ENCODE data around the gene NUDT3.
A peak's percentile ranks its signal among the peaks of the same experiment; 100 is the strongest.
"Not testable (repeated sequence)": the region's sequence is repeated elsewhere in the genome, so short reads cannot be mapped to it uniquely, and the experiment has no call there.

The NUDT3 gene

DNA sequence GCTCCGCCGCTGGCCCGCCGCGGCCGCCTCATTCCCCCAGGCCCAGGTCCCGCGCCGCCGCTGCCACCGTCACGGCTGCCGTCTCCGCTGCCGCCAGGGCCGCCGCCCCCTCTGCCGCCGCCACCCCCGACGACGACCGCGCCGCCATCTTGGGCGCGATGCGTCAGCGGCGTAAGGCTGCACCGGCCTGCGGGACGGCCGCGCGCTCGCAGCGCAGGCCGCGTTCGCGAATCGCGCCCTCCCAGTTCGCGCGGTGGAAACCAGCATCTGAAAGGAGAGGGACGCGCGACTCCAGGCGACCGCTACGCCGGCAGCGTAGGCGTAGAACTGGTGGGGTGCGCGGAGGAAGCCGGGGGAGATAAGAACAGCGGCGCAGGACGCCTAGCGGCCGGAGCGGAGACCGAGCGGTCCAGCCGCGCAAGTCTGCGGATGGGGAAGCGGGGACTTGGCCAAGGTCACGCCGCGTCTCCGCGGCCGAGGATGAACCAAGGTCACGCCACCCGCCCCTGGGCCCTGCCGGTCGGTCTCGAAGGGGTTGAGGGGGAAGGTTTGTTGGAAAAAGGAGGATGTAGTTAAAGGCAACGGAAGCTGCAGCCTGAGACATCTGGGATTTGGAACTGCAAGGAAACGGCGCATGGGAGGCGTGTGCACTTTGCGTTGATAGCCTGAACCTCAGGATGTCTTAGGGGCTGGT lies at the start of gene NUDT3:
NUDT3 (minus strand) TSS at position 173 of the 694 bp plus-strand sequence. CDS start 307 bp downstream, outside the sequence.
- DNase-seq, result peak; percentile 46 to 78

DNA sequence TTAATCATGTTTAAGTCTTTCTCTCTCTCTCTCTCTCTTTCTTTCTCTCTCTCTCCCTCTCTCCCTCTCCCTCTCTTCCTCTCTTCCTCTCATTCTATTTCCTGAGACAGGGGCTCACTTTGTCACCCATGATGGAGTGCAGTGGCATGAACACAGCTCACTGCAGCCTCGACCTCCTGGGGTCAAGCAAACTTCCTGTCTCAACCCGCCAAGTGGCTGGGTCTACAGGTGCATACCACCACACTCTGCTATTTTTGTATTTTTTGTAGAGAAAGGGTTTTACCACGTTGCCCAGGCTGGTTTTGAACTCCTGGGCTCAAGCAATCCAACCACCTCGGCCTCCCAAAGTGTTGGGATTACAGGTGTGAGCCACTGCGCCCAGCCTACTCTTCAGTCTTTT lies 49.1 kb upstream of the NUDT3 start:
- DNase-seq, result no peak

GRCh38 chr6:34439442-34439841 lies 47.0 kb upstream of the NUDT3 start:
- DNase-seq, result no peak

DNA sequence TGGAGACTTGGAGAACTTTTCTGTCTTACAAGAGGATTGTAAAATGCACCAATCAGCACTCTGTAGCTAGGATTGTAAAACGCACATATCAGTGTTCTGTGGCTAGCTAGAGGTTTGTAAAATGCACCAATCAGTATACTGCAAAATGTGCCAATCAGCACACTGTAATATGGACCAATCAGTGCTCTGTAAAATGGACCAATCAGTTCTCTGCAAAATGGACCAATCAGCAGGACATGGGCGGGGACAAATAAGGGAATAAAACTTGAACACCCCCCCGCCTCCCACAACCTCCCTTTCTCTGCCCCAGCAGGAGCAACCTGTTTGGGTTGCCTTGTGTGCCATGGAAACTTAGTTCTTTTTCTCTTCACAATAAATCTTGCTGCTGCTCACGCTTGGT lies 46.2 kb upstream of the NUDT3 start:
- no peak for DNase-seq

DNA sequence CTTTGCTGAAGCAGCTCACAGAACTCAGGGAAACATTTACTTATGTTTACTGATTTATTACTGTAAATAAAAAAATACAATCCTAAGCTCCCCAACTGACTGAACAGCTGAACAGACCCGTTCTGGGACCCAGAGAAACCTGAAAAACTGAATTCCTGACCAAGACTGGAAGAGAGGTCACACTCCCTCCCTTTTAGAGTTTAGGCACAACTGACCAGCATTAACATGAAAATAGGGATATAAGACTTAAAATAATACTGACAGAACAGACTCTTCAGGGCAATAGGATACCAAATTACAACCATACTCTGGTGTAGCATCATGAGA lies 45.1 kb upstream of the NUDT3 start:
- no peak for DNase-seq

GRCh38 chr6:34436803-34437643 lies 44.6 kb upstream of the NUDT3 start:
- no peak for DNase-seq

GRCh38 chr6:34435916-34436315 lies 43.4 kb upstream of the NUDT3 start:
- DNase-seq, result no peak

- peak; percentile 43 to 65 for DNase-seq
Measured at GRCh38 chr6:34425498-34426410, 33.3 kb upstream of the NUDT3 start, which contains the start of gene RPS10. Gene RPS10, minus strand, starts transcription at chr6:34426069. Its CDS starts 848 bp downstream, at chr6:34425221.

GRCh38 chr6:34425132-34425497 lies 32.6 kb upstream of the NUDT3 start:
- no peak for DNase-seq

DNA sequence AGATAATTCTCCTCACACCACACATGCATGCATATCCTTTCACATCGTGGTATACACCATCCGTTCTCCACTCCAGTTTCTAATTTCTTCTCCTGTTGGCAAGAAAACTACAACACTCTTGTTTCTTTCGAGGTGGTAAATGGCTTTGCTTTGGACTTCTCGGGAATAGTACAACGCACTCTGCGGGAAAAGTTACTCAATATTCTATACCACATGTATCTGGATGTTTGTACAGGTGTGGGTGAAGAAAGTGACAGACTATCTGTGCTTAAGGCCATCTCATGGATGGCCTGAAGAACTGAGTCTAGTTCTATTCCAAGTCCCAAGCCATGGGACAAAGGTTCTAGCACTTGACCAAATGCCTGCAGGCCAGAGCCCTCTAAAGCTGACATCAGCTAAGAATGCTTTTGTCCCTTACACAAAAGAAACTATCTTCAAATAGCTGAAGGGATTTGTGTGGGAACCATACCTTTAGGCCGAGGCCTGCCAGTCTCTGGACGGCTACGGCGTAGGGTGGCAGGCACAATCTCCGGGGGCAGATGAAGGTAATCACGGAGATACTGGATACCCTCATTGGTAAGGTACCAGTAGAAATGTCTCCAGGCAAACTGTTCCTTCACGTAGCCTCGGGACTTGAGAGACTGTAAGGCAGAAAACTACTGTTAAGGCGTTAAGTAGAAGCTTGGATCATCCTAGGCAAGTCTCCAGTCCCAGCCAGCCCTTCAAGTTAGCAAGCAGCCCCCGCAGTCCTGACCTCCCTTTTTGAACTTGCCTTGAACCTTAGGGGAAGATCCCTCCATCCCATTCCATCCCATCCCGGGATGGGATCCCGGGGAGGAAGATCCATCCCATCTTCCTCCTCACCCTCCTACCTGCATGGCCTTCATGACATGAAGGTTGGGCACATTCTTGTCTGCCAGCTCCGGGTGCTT lies 32.0 kb upstream of the NUDT3 start:
- no peak for DNase-seq

- DNase-seq, result no peak
Measured at GRCh38 chr6:34423254-34423653, 30.8 kb upstream of the NUDT3 start.

GRCh38 chr6:34418367-34418766 lies 25.9 kb upstream of the NUDT3 start:
- no peak for DNase-seq

- DNase-seq, result peak in 1 of 2 experiments; percentile 12
Measured at GRCh38 chr6:34416877-34417371, 24.5 kb upstream of the NUDT3 start.

GRCh38 chr6:34414999-34415858 lies 22.8 kb upstream of the NUDT3 start:
- DNase-seq, result peak in 1 of 2 experiments; percentile 6

DNA sequence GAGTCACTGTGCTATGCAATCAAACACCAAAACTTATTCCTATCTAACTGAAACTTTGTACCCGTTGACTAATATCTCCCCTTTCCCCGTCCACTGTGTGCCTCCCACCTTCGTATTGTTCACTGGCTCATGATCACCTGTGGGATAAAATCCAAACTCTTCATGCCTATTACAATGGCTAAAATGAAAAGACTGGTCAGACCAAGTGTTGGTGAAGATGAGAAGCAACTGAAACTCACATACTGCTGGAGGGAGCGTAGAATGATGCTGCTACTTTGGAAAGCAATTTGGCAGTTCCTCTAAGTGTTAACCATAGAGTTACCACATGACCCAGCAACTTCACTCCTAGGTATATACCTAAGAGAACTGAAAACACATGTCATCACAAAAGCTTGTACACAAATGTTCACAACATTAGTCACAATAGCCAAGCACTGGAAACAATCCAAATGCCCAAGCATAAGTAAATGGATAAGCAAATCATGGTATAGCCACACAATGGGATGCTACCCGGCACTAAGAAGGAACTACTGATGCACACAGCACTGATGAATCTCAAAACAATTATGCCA lies 20.3 kb upstream of the NUDT3 start:
- DNase-seq, result no peak

DNA sequence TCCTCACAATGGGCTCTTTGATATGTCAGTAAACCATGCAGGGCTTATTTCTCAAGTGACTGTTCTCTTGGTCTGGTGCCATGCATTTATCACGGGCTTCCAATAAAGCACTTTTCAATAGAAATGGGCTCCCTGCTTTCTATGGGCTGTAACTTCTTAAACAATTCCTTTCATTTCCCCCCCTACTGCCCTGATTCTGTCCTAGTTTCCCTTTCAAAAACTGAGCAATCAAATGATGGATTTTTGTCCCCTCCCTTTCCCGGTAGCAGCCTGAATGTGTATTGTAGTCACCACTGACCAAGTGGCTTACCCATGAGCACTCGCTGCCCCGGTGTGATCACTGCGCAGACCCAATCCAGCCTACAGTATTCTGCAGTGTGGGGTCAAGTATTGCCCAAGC lies 19.5 kb upstream of the NUDT3 start:
- DNase-seq, result no peak

GRCh38 chr6:34407915-34408314 lies 15.4 kb upstream of the NUDT3 start:
- DNase-seq, result not testable (repeated sequence)

- no peak for DNase-seq
Measured at GRCh38 chr6:34396518-34396917, 4.0 kb upstream of the NUDT3 start.

DNA sequence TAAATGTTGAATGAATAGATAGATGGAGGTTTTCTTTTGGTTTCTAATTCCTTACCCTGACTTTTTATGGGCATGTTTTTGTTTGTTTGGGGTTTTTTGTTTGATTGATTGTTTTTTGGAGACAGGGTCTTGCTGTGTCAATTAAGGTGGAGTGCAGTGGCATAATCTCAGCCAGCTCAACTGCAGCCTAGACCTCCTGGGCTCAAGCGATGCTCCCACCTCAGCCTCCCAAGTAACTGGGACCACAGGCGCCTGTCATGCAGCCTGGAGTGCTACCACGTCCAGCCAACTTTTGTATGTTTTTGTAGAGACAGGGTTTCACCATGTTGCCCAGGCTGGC lies 1.5 kb upstream of the NUDT3 start:
- DNase-seq, result no peak

DNA sequence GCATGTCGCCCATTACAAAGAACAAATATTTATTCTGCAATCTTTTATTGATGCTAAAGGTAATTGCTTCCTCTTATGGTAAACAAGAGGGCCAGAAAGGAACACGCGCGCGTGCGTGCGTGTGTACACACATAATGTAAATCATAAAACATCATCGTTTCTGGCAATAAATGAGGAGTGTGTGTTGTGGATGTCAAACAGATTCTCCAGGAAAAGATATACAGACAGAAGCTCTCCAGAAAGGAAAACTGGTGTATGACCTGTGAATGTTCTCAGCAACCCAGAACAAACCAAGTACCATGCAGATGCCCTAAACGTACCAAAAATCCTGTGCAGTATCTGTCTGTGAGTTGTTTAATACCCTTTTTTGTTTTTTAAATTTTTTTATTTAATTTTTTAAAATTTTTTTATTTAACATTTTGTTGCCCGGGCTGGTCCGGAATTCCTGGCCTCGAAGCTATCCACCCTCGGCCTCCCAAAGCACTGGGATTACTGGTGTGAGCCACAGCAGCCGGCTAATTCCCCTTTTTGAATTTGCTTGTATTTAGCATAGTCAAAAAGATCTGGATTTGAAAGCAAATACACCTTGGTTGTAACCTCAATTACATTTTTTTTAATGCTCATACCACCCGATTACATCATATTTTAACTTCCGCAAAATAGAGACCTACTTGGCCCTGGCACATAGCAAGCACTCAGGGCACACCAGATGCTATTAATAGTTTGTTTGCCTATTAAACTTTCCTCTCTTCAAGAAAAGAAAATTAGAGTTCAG lies 909 bp upstream of the NUDT3 start:
- no peak for DNase-seq
